Measurements from ENCODE around the gene SLITRK4. TPM values are rescaled to one million over a fixed set of nuclear protein-coding genes. Genes with fewer than 3 reads are reported as not detected.
A peak's percentile ranks its signal among the peaks of the same experiment; 100 is the strongest.

Gene SLITRK4, protein sequence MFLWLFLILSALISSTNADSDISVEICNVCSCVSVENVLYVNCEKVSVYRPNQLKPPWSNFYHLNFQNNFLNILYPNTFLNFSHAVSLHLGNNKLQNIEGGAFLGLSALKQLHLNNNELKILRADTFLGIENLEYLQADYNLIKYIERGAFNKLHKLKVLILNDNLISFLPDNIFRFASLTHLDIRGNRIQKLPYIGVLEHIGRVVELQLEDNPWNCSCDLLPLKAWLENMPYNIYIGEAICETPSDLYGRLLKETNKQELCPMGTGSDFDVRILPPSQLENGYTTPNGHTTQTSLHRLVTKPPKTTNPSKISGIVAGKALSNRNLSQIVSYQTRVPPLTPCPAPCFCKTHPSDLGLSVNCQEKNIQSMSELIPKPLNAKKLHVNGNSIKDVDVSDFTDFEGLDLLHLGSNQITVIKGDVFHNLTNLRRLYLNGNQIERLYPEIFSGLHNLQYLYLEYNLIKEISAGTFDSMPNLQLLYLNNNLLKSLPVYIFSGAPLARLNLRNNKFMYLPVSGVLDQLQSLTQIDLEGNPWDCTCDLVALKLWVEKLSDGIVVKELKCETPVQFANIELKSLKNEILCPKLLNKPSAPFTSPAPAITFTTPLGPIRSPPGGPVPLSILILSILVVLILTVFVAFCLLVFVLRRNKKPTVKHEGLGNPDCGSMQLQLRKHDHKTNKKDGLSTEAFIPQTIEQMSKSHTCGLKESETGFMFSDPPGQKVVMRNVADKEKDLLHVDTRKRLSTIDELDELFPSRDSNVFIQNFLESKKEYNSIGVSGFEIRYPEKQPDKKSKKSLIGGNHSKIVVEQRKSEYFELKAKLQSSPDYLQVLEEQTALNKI
- total RNA-seq (1 to 10 TPM in 1 of 5 experiments, under 1 TPM in 1, not detected in 3; 0.13 to 2.6 TPM), polyA plus RNA-seq (not detected), total RNA-seq (not detected)

DNA sequence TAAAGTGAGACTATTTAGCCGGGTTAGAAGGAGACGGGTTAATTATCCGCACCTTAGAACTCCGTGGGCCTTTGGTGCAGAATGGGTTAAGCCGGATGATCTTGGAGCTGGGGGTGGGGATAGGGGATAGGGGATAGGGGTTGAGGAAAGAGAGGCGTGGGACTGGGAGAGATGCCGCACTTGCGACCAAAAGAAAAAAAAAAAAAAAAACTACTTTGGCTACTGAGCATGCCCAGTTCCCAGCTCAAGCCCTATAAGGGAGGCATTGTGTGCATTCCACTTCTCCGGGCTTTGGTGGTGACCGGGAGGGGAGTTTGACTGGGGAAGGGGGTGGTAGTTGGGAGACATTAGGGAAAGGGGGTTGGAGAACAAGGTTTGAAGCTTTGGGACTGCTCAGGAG is at the start of gene SLITRK4:
Gene SLITRK4, minus strand, starts transcription at position 187 of the 400 bp plus-strand sequence. CDS start 4,993 bp downstream, outside the sequence.
- H3K9me3 ChIP-seq (ENCODE audit: control insufficient read depth in 2 of 3, low read length in 3 of 3) = no peaks in the 10 kb centered on the region
- Mint-ChIP-seq H3K4me1 (peaks cover 0 to 5% (median 0%) of the 10 kb centered on the region in 7 donors), H3K4me3 (peak within 1 kb of the TSS in 1 of 10 donors; percentile 39), H3K27ac (no peak within 1 kb of the TSS), H3K9me3 (peaks cover 0 to 9% (median 4%) of the 10 kb centered on the region in 11 donors), H3K36me3 (peaks cover 0 to 4% (median 0%) of the 10 kb centered on the region in 5 donors), H3K27me3 (peaks cover 13 to 19% (median 16%) of the 10 kb centered on the region in 5 donors)
- no peaks in the 10 kb centered on the region for H3K36me3 ChIP-seq (ENCODE audit: control insufficient read depth in 2 of 3, insufficient read depth in 3 of 3, low read length in 3 of 3)
- DNase-seq (no peak), ATAC-seq (no peak)
- H3K4me3 ChIP-seq (ENCODE audit: low read length) = no peak within 1 kb of the TSS
- no peaks in the 10 kb centered on the region for H3K27me3 ChIP-seq (ENCODE audit: control insufficient read depth in 2 of 2, insufficient read depth in 2 of 2, low read length in 2 of 2)
- H3K4me1 ChIP-seq (ENCODE audit: control insufficient read depth in 2 of 2, insufficient read depth in 2 of 2, low read length in 2 of 2) = no peaks in the 10 kb centered on the region
- POLR2A ChIA-PET = no interaction called here
- intact Hi-C loops (cut with micrococcal nuclease) = no loop called here
- CTCF ChIA-PET = no interaction called here
- no peak within 1 kb of the TSS for H3K27ac ChIP-seq (ENCODE audit: low read depth, low read length)

DNA sequence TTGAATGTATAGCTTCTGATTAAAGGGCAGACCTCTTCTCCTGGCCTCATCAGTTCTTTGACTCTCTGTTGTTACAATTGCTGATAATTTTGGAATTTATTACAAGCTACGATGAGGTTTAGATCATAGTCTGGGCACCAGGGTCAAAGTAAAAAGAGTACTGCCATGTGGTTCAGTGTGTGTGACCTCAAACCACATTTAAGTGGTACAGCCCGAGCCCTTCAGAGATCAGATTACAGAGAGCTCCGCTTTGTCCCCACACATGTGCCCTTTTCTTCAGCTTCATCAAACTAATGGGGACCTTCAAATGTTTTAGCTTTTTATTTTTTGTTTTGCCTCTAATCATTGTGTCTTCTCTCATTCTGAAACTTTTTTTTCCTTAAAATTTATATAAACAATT is 47.6 kb upstream of the SLITRK4 start:
- Mint-ChIP-seq H3K4me3 (no peak overlapping the region), H3K9me3 (peaks cover 0 to 6% (median 0%) of the 10 kb centered on the region in 11 donors), H3K4me1 (no peaks in the 10 kb centered on the region), H3K27ac (no peak overlapping the region), H3K36me3 (no peaks in the 10 kb centered on the region), H3K27me3 (no peaks in the 10 kb centered on the region)
- Histone ChIP-seq H3K27me3 (ENCODE audit: control insufficient read depth in 2 of 2, insufficient read depth in 2 of 2, low read length in 2 of 2) (no peaks in the 10 kb centered on the region), H3K9me3 (ENCODE audit: control insufficient read depth in 2 of 3, low read length in 3 of 3) (no peaks in the 10 kb centered on the region), H3K36me3 (ENCODE audit: control insufficient read depth in 2 of 3, insufficient read depth in 3 of 3, low read length in 3 of 3) (no peaks in the 10 kb centered on the region), H3K4me1 (ENCODE audit: control insufficient read depth in 2 of 2, insufficient read depth in 2 of 2, low read length in 2 of 2) (no peaks in the 10 kb centered on the region), H3K4me3 (ENCODE audit: low read length) (no peak overlapping the region), H3K27ac (ENCODE audit: low read depth, low read length) (no peak overlapping the region)
- no peak for DNase-seq
- CTCF ChIA-PET = no interaction called here
- intact Hi-C loops (cut with micrococcal nuclease) = no loop called here
- POLR2A ChIA-PET = no interaction called here
- no peak for ATAC-seq

DNA sequence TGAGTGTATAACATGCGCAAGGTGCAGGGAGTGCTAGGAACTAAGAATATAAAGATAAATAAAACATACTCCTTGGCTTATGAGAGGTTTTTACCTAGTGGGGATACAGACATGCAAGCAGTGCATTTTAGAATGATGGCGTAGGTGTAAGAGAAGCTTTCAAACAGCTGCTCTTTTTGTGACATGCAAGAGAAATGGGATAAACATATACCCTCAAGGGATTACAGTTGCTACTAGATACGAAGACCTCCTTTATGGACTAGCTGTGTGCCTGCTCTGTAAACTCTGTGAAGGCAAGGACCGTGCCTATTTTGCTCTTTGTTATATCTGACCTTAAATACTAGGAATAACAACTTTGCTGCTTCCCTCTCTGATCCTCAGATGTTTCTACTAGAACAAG is 39.0 kb upstream of the SLITRK4 start:
- Mint-ChIP-seq H3K9me3 (peaks cover 0 to 5% (median under 1%) of the 10 kb centered on the region in 11 donors), H3K27ac (no peak overlapping the region), H3K36me3 (no peaks in the 10 kb centered on the region), H3K4me3 (no peak overlapping the region), H3K4me1 (no peaks in the 10 kb centered on the region), H3K27me3 (no peaks in the 10 kb centered on the region)
- no peak for ATAC-seq
- DNase-seq = no peak
- no peaks in the 10 kb centered on the region for H3K36me3 ChIP-seq (ENCODE audit: control insufficient read depth in 2 of 3, insufficient read depth in 3 of 3, low read length in 3 of 3)
- no peaks in the 10 kb centered on the region for H3K9me3 ChIP-seq (ENCODE audit: control insufficient read depth in 2 of 3, low read length in 3 of 3)
- CTCF ChIA-PET = no interaction called here
- POLR2A ChIA-PET = no interaction called here
- H3K27ac ChIP-seq (ENCODE audit: low read depth, low read length) = no peak overlapping the region
- intact Hi-C loops (cut with micrococcal nuclease) = no loop called here
- no peak overlapping the region for H3K4me3 ChIP-seq (ENCODE audit: low read length)
- H3K27me3 ChIP-seq (ENCODE audit: control insufficient read depth in 2 of 2, insufficient read depth in 2 of 2, low read length in 2 of 2) = no peaks in the 10 kb centered on the region
- no peaks in the 10 kb centered on the region for H3K4me1 ChIP-seq (ENCODE audit: control insufficient read depth in 2 of 2, insufficient read depth in 2 of 2, low read length in 2 of 2)

DNA sequence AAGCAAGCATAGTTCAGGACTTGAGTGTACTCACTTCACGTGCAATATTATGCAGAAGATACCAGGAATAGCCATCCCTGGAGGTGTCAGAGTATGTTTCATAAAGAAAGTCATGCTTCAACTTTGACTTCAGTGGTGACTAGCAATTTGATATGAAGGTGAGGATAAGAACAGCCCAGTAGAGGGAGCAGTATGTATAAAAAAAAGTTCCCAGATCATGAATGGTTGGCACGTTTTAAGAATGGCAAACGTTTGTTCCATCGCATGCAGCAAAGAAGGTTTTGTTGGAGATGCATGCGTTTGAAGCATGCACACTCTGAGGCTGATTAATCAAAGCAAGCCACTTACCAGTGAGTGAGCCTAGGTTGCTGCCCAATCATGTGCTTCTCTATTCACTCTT is 33.5 kb upstream of the SLITRK4 start:
- CTCF ChIA-PET = no interaction called here
- H3K36me3 Mint-ChIP-seq = no peaks in the 10 kb centered on the region

DNA sequence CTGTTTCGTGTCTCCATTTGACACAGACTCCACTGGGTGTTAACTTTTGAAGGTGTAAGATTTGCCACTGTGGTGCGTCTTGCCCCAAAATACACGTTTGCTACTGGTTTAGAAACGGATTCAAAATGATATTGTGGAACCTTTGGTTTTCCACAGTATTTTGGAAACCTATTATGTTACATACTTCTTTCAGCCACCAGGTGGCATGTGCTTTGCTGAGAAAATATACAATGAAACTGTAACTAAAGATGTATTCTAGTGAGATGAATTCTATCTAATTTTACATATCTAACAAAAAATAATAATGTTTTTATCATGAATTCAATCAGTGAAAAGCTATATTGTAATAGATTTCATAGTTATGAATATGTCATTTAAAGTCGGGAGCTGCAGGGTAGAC is 28.4 kb upstream of the SLITRK4 start:
- no peak overlapping the region for H3K27ac Mint-ChIP-seq
- Histone ChIP-seq H3K27me3 (ENCODE audit: control insufficient read depth in 2 of 2, insufficient read depth in 2 of 2, low read length in 2 of 2) (no peaks in the 10 kb centered on the region), H3K9me3 (ENCODE audit: control insufficient read depth in 2 of 3, low read length in 3 of 3) (no peaks in the 10 kb centered on the region), H3K27ac (ENCODE audit: low read depth, low read length) (no peak overlapping the region), H3K4me1 (ENCODE audit: control insufficient read depth in 2 of 2, insufficient read depth in 2 of 2, low read length in 2 of 2) (no peaks in the 10 kb centered on the region), H3K4me3 (ENCODE audit: low read length) (no peak overlapping the region), H3K36me3 (ENCODE audit: control insufficient read depth in 2 of 3, insufficient read depth in 3 of 3, low read length in 3 of 3) (no peaks in the 10 kb centered on the region)
- no peaks in the 10 kb centered on the region for H3K4me1 Mint-ChIP-seq
- POLR2A ChIA-PET = no interaction called here
- H3K27me3 Mint-ChIP-seq = no peaks in the 10 kb centered on the region
- intact Hi-C loops (cut with micrococcal nuclease) = no loop called here
- no peak for DNase-seq
- ATAC-seq = no peak
- no peak overlapping the region for H3K4me3 Mint-ChIP-seq
- CTCF ChIA-PET = no interaction called here
- no peaks in the 10 kb centered on the region for H3K36me3 Mint-ChIP-seq
- H3K9me3 Mint-ChIP-seq = peaks cover 0 to 8% (median 0%) of the 10 kb centered on the region in 11 donors

More for the DNA sequence above, 33.5 kb upstream of the SLITRK4 start:
- H3K9me3 ChIP-seq (ENCODE audit: control insufficient read depth in 2 of 3, low read length in 3 of 3) = no peaks in the 10 kb centered on the region
- ATAC-seq (no peak), DNase-seq (no peak)
- no peak overlapping the region for H3K4me3 ChIP-seq (ENCODE audit: low read length)
- intact Hi-C loops (cut with micrococcal nuclease) = loop anchor here in 1 of 2 donors (5.0 kb wide), 1 partner anchor 1523 kb away; no protein-coding TSS in a partner anchor
- H3K27me3 ChIP-seq (ENCODE audit: control insufficient read depth in 2 of 2, insufficient read depth in 2 of 2, low read length in 2 of 2) = no peaks in the 10 kb centered on the region
- Mint-ChIP-seq H3K9me3 (peaks cover 0 to 5% (median 0%) of the 10 kb centered on the region in 11 donors), H3K4me1 (no peaks in the 10 kb centered on the region), H3K4me3 (no peak overlapping the region), H3K27me3 (no peaks in the 10 kb centered on the region), H3K27ac (no peak overlapping the region)
- POLR2A ChIA-PET = no interaction called here
- no peaks in the 10 kb centered on the region for H3K36me3 ChIP-seq (ENCODE audit: control insufficient read depth in 2 of 3, insufficient read depth in 3 of 3, low read length in 3 of 3)
- H3K4me1 ChIP-seq (ENCODE audit: control insufficient read depth in 2 of 2, insufficient read depth in 2 of 2, low read length in 2 of 2) = no peaks in the 10 kb centered on the region
- no peak overlapping the region for H3K27ac ChIP-seq (ENCODE audit: low read depth, low read length)

DNA sequence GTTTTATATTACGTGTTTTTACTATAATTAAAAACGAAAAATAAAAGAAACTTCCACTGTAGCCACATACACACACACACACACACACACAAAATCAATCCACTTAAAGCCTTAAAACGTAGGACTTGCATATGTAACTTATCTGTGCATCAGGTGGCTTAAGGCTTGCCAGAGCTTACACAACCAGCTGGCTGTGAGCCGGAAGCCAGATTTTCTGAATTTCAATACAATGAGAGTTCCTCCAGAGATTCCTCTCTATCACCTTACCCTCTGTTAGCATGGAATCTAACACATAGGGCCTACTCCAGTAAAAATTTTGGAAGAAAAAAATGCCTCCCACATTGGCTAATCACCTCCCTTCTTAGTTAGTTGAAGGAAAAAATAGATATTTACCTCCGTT is 27.9 kb upstream of the SLITRK4 start:
- Mint-ChIP-seq H3K9me3 (peaks cover 0 to 8% (median 0%) of the 10 kb centered on the region in 11 donors), H3K36me3 (no peaks in the 10 kb centered on the region), H3K27ac (no peak overlapping the region), H3K4me1 (no peaks in the 10 kb centered on the region), H3K4me3 (no peak overlapping the region), H3K27me3 (no peaks in the 10 kb centered on the region)
- no peak overlapping the region for H3K27ac ChIP-seq (ENCODE audit: low read depth, low read length)
- intact Hi-C loops (cut with micrococcal nuclease) = no loop called here
- ChIA-PET POLR2A (no interaction called here), CTCF (no interaction called here)
- no peaks in the 10 kb centered on the region for H3K36me3 ChIP-seq (ENCODE audit: control insufficient read depth in 2 of 3, insufficient read depth in 3 of 3, low read length in 3 of 3)
- ATAC-seq (no peak), DNase-seq (no peak)
- H3K4me3 ChIP-seq (ENCODE audit: low read length) = no peak overlapping the region
- H3K27me3 ChIP-seq (ENCODE audit: control insufficient read depth in 2 of 2, insufficient read depth in 2 of 2, low read length in 2 of 2) = no peaks in the 10 kb centered on the region
- no peaks in the 10 kb centered on the region for H3K9me3 ChIP-seq (ENCODE audit: control insufficient read depth in 2 of 3, low read length in 3 of 3)
- H3K4me1 ChIP-seq (ENCODE audit: control insufficient read depth in 2 of 2, insufficient read depth in 2 of 2, low read length in 2 of 2) = no peaks in the 10 kb centered on the region

All from naive thymus-derived CD4-positive, alpha-beta T cell (primary cell).